ENCODE data around the gene DNAJC25.
"Not testable (repeated sequence)": the region's sequence is repeated elsewhere in the genome, so short reads cannot be mapped to it uniquely, and the experiment has no call there.

DNAJC25 gene

GRCh38 chr9:111631214-111631971, at the start of gene DNAJC25:
Gene DNAJC25 (plus strand): TSS chr9:111631334. CDS start chr9:111631408, 74 bp downstream.
- peak; percentile 95 for DNase-seq

GRCh38 chr9:111582888-111583287, 48.2 kb upstream of the DNAJC25 start:
- no peak for DNase-seq

DNA sequence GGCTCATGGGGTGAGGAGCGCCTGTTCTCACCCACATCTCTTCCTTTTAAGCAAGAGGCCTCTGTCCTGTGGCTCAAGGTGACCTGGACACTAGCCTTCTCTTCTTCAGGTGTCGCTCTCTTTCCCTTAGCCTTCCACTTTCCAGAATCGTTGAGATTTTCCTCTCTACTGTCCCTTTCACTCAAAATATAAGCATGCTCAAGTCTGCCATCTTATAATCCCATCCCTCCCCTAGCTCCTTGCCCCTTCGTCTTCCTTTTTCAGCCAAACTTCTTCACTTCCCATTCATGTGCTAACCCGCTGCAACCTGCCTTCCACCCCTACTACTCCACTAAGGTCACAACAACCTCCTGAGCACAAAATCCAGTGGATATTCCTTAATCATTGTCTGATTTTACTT, 44.8 kb upstream of the DNAJC25 start:
- no peak for DNase-seq

- DNase-seq: no peak
These were observed 42.3 kb upstream of the DNAJC25 start for GRCh38 chr9:111588846-111589245.

DNA sequence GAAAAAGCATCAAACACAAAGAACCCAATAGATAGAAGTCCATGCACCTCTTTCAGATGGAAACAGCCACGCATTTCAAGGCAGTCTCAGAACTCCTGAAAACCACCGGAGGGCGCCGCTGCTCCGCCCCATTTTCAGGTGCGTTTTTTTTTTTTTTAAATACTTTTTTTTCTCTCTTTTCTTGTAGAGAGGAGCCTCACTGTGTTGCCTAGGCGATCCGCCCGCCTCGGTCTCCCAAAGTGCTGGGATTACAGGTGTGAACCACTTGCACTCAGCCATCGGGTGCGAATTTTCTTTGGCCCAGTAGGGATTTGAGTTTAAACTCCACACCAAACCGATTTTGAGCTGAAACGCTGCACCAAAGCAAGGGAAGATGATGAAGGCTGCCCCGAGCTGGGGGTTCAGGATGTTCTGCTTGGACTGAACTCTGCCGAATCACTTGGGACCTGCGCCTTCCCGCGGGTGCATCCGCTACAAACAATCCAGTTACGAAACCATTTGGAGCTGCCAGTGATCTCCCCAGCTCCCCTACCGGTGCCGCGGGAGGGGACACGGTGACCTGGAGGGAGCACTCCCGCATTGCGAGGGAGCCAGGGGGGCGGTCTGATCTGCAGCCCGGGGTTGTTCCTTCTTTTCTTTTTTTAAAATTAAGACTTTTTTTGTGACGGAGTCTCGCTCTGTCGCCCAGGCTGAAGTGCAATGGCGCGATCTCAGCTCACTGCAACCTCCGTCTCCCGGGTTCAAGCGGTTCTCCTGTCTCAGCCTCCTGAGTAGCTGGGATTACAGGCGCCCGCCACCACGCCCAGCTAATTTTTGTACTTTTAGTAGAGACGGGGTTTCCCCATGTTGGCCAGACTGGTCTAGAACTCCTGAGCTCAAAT, 33.0 kb upstream of the DNAJC25 start:
- DNase-seq: peak; percentile 47

DNA sequence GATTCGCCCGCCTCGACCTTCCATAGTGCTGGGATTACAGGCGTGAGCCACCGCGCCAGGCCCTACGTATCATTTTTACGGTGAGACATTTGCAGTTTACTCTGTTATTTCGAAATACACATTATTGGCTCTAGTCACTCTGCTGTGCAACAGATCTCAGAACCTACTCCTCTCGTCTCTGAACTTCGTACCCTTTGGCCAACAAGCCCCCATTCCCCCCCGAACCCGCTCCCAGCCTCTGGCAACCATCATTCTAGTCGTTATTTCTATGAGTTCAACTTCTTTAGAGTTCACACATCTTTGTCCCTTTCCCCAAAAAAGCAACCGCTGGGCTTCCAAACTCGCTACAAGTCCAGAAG, 32.4 kb upstream of the DNAJC25 start:
- no peak for DNase-seq

GRCh38 chr9:111599092-111599954, 31.8 kb upstream of the DNAJC25 start, which contains the start of gene PTGR1:
Gene PTGR1 (minus strand): TSS chr9:111599647. CDS start chr9:111597422, 2,225 bp downstream.
- no peak for DNase-seq

DNA sequence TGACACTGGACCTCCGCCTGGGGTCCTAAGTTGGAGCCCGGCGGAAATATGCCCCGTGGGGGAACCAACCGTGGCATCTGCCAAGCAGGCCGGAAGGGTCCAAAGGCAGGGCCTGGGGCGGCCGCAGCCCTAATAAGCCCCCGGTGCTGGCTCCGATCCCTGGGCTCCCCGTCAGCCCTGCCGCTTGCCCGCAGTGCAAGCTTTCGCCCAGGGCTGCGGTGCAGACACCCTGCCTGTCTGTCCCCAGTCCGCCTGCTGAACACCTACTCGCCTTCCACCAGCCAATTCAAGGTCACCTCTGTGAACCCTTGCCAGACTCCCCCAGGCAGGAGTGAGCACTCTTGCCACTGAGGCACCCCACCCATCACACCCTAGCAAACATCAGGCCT, 31.2 kb upstream of the DNAJC25 start:
- no peak for DNase-seq

GRCh38 chr9:111601237-111602018, 29.7 kb upstream of the DNAJC25 start:
- no peak for DNase-seq

- DNase-seq: no peak
These were observed 28.1 kb upstream of the DNAJC25 start for GRCh38 chr9:111603041-111603440.

GRCh38 chr9:111604054-111604615, 27.0 kb upstream of the DNAJC25 start:
- no peak for DNase-seq

DNA sequence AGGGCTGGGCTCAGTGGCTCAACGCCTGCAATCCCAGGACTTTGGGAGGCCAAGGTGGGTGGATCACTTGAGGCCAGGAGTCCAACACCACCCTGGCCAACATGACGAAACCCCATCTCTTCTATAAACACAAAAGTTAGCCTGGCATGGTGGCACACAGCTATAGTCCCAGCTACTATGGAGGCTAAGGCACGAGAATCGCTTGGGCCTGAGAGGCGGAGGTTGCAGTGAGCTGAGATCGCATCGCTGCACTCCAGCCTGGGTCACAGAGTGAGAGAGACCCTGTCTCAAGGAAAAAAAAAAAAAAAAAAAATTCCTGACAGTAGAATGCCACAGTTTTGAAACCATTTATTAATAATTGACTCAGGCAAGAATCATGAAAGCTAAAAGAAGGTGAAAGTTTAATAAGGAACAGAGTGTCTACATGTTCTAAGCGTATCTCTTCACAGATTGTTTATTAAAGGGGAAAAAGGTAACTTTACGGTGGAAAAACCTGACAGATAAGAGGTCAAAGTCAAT, 26.0 kb upstream of the DNAJC25 start:
- DNase-seq: no peak

DNA sequence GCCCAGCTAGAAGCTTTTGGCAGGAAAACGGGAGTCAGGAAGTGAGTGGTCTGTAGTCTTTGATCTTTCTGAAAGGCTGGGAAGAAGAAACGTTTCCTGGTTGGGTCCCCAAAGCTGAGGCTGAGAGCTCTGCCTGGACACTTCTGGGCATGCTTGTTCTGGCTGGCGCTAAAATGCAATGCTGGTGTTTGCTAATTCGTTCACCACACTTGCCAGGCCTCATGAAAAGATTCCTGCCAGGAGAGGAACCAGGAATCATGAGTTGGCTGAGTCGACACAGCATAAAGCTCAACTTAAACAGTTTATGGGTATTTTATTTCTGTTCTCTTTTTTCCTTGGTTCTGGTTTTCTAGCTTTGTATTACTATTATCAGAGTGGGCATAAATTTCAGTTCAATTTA, 21.0 kb upstream of the DNAJC25 start:
- no peak for DNase-seq

DNA sequence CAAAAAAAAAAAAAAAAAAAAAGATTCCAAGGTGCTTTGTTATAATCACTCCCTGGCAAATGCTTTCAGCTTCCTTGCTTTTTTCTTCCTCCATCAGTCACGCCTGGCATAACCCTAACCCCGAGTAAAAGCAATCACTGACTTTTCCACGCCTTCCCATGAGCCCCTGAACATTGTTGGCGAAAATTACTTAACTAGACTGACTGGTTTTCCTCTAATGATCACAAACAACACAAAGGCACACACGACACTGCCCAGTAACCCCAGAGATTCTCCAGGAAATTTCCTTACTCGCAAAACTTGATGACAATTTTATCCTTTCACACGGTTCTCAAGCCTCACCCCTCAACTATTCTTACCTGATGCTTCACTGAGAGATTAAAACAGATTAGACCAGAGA, 20.3 kb upstream of the DNAJC25 start:
- DNase-seq: no peak

DNA sequence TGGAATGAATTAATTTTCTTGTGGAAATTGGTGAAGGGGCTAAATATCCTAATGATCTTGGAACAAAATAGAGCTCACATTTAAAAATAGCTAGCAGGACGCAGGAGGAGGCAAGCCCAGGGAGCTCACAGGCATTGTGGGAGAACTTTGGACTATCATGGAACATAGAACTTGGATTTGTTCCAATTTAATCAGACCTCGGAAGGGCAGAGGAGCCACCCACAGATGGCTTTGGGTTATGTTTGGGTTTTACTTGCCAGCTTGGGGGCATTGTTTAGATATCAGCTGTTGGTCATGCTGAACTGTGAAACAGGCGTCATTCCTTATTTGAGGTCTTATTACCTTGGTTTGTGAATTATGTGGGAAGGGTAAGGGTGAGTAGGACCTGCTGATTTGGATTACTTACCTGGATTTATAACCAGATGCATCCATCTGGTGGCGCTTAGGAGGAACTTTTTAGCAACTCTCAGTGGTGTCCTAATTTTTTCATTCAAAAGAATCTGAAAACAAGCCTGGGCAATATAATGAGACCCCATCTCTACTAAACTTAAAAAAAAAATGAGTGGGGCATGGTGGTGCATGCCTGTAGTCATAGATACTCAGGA, 17.6 kb upstream of the DNAJC25 start:
- DNase-seq: no peak

DNA sequence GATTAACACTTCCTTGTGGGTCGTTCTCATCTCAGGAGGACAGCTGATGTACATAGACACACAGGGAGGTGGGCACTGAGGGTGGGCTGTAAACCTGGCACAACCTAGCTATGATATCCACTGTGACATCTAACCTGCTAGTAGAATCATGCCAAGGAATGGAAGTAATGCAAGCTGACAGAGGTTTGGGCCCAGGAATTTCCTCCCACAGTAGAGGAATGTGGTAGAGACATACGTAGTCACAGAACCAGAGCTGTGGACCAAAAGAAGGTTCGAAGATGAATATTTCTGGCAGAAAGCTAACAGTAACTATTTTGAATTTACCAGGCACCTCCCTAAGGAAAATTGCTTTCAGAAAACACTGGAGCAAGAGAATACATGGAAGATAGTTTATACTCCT, 15.2 kb upstream of the DNAJC25 start:
- no peak for DNase-seq

- not testable (repeated sequence) for DNase-seq
These were observed 13.8 kb upstream of the DNAJC25 start for GRCh38 chr9:111617349-111617748.

DNA sequence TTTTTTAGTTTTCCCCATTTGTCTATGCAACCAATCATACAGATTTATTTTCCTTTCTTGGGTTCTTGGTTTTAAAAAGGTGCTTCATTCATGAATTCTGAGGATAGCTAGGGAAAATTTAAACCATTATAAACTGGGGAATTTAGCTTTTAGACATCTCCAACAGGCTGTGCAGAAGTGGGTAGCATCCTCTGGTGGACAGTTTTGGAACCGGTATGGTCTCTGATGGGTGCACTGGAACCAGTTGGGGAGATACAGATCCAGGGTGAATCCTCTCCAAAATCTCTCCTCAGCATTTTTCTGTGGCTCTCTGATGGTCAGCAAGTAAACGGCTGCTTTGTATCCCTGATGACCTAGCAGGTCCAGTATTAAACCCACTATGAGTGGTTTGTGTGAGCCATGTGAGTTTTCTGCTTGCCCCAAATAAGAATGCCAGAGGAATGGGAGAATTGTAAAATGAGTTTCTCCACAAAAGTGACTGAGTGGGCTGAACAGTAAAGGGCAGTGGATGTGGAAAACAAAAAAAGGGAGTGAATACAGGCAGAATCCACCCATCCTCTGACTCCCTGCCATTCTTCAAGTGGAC, 9.1 kb upstream of the DNAJC25 start:
- no peak for DNase-seq

DNA sequence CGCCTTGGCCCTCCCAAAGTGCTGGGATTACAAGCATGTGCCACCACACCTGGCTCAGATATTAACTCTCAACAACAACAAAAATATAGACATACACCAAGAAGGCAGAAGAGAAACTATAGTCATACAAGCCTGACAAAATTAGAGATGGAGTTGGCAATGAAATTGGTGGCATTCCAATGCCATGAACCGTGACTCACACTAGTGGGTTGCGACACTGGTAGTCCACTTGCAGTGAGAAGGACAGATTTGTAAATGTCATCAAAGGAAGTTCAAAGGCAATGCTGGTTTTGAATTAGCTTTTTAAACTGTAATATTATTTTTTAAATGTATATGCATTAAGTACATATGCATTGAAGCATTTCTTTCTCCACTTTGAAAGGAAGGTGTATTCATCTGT, 8.5 kb upstream of the DNAJC25 start:
- no peak for DNase-seq

- DNase-seq: no peak
These were observed 3.7 kb upstream of the DNAJC25 start for GRCh38 chr9:111627260-111627963.

Measured in activated gamma-delta T cell treated with Interleukin-2 at 50 U/mL for 16 hours (primary cell).